CD4-positive, alpha-beta T cell treated with Interferon alpha-2 for 1 hour (primary cell): ENCODE results near the gene EPB41L4A.
A peak's percentile ranks its signal among the peaks of the same experiment; 100 is the strongest.
"Not testable (repeated sequence)": the region's sequence is repeated elsewhere in the genome, so short reads cannot be mapped to it uniquely, and the experiment has no call there.

Source experiments
- DNase-seq, 2 donors: peaks; one replicate each; pipeline ENCODE4 v3.0.0-alpha.2; 2020 to 2022

The EPB41L4A gene, protein sequence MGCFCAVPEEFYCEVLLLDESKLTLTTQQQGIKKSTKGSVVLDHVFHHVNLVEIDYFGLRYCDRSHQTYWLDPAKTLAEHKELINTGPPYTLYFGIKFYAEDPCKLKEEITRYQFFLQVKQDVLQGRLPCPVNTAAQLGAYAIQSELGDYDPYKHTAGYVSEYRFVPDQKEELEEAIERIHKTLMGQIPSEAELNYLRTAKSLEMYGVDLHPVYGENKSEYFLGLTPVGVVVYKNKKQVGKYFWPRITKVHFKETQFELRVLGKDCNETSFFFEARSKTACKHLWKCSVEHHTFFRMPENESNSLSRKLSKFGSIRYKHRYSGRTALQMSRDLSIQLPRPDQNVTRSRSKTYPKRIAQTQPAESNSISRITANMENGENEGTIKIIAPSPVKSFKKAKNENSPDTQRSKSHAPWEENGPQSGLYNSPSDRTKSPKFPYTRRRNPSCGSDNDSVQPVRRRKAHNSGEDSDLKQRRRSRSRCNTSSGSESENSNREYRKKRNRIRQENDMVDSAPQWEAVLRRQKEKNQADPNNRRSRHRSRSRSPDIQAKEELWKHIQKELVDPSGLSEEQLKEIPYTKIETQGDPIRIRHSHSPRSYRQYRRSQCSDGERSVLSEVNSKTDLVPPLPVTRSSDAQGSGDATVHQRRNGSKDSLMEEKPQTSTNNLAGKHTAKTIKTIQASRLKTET

DNA sequence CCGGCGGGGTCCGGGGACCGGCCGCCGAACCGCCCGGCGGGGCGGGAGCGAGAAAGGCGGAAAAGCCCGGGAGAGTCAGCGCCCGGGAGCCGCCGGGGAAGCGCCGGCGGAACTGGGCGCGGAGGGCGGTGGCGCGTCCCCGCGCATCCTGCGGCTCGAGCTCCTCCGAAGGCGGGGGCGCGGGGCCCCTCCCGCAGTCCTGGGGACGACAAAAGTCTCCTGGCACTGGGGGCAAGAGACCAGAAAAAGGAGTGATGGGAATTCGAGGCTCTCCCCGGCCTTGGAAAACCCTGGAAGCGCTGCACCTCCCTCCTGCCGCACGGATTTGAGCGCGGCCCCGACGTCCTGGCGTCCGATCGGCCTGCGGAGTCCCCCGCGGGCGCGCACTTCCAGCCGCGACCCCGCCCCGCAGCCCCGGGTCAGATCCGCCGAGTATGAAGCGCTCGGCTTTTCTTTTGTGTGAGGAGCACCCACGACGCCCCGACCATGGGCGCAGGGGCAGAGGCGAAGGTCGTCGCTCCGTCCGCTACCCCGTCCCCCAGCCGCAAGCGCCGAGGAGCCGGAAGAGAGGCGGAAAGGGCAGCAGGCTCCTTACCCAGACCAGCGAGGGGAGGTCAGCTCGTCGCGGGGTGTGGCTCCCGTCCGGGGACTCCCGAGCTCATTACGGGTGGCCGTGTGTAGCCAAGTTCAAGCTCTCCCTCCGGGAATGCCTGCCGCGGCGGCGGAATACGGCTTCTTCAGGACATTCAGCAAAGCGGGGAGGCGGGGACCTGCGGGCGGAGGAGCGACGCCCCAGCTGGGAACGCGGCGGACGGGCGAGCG is at the start of gene EPB41L4A:
Gene EPB41L4A (minus strand): TSS at position 114 of the 822 bp plus-strand sequence. CDS start 238 bp downstream, outside the sequence.
- DNase-seq: peak in 1 of 2 donors; percentile 6

DNA sequence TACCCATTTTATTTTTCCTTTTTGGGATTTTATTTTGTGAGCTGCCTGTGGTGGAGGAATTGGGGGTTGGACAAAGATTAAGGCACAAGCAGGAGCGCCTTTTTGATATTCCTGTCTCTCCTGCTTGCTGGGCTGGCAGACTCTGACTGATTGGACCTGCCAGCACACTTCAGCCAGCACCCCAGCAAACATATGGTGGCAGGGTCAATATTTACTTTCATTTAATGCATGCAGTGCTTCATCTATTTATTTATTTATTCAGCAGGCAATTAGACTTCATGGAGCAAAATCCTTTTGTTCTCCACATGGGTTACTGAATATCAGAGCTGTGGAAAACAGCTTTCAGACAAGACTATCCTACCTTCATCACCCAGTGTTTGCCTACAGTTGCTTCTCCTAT is 48.4 kb upstream of the EPB41L4A start:
- no peak for DNase-seq

DNA sequence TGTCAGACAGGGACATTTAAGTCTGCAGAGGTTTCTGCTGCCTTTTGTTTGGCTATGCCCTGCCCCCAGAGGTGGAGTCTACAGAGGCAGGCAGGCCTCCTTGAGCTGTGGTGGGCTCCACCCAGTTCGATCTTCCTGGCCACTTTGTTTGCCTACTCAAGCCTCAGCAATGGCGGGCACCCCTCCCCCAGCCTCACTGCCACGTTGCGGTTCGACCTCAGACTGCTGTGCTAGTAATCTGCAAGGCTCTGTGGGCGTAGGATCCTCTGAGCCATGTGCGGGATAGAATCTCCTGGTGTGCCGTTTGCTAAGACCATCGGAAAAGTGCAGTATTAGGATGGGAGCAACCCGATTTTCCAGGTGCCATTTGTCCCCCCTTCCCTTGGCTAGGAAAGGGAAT is 47.2 kb upstream of the EPB41L4A start:
- not testable (repeated sequence) for DNase-seq

DNA sequence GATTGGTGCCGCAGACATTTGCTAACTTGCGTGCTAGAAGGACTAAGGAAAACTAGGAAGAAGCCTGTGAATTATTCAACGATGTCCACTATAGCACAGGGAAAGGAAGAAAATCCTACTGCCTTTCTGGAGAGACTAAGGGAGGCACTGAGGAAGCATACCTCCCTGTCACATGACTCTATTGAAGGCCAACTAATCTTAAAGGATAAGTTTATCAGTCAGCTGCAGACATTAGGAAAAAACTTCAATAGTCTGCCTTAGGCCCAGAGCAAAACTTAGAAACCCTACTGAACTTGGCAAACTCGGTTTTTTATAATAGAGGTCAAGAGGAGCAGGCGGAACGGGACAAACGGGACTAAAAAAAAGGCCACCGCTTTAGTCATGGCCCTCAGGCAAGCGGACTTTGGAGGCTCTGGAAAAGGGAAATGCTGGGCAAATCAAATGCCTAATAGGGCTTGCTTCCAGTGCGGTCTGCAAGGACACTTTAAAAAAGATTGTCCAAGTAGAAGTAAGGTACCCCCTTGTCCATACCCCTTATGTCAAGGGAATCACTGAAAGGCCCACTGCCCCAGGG is 28.2 kb upstream of the EPB41L4A start:
- not testable (repeated sequence) for DNase-seq

DNA sequence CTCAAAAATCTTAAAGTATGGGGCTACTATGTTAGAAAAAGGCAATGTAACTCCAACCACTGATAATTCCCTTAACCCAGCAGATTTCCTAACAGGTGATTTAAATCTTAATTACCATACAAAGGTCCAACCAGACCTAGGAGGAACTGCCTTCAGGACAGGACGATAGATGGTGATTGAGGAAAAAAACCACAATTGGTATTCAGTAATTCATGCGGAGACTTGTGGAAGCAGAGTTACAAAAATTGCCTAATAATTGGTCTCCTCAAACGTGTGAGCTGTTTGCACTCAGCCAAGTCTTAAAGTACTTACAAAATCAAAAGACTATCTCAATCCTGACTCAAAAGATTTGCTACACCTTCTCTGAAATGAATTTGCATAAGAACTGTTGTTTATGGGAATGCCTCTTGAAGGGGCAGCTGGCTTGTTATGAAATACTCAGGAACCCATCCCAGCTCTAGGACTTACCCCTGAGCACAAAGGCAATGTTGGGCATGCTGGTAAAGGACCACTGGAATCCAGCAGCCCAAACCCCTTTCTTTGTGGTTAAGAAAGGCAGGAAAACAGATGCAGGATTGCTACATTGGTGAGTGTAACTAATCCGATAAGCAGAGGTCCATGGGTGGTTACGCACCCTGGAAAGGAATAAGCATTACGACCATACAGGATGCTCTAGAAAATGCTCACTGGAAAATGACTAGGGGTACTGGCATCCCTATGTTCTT is 26.7 kb upstream of the EPB41L4A start:
- no peak for DNase-seq

DNA sequence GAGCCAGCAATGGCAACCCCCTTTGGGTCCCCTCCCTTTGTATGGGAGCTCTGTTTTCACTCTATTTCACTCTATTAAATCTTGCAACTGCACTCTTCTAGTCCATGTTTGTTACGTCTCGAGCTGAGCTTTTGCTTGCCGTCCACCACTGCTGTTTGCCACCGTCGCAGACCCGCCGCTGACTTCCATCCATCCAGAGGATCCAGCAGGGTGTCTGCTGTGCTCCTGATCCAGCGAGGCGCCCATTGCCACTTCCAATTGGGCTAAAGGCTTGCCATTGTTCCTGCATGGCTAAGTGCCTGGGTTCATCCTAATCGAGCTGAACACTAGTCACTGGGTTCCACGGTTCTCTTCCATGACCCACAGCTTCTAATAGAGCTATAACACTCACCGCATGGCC is 24.9 kb upstream of the EPB41L4A start:
- DNase-seq: not testable (repeated sequence)

DNA sequence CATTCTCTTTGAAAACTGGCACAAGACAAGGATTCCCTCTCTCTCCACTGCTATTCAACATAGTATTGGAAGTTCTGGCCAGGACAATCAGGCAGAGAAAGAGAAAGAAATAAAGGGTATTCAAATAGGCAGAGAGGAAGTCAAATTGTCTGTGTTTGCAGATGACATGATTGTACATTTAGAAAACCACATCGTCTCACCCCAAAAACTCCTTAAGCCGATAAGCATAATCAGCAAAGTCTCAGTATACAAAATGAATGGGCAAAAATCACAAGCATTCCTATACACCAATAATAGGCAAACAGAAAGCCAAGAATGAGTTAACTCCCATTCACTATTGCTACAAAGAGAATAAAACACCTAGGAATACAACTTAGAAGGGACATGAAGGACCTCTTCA is 21.0 kb upstream of the EPB41L4A start:
- DNase-seq: no peak

DNA sequence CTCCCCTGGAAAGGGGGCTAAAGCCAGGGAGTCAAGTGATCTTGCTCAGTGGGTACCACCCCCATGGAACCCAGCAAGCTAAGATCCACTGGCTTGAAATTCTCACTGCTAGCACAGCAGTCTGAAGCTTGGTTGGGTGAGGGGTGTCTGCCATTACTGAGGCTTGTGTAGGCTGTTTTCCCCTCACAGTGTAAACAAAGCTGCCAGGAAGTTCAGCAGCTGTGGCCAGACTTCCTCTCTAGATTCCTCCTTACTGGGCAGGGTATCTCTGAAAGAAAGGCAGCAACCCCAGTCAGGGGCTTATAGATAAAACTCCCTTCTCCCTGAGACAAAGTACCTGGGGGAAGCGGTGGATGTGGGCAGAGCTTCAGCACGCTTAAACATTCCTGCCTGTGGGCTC is 17.1 kb upstream of the EPB41L4A start:
- DNase-seq: no peak

DNA sequence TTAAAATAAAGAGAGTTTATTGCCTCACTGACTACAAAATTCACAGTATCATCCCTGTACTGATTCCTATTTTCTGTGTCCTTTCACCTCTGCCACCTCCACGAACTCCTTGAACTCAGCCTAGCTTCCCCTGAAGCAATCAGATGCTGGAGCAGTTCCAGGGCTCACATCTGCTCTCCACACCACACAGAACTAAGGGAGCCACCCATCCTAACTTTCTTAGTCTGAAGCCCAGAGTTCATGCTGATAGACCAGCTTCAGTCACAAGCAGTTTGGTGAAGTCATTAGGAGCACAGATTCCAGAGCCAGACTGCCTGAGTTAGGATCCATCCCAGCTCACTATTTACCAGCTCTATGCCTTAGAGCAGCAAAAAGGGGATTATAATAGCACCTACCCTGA is 15.6 kb upstream of the EPB41L4A start:
- DNase-seq: no peak

DNA sequence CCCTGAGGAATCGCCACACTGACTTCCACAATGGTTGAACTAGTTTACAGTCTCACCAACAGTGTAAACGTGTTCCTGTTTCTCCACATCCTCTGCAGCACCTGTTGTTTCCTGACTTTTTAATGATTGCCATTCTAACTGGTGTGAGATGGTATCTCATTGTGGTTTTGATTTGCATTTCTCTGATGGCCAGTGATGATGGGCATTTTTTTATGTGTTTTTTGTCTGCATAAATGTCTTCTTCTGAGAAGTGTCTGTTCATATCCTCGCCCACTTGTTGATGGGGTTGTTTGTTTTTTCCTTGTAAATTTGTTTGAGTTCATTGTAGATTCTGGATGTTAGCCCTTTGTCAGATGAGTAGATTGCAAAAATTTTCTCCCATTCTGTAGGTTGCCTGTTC is 7.1 kb upstream of the EPB41L4A start:
- not testable (repeated sequence) for DNase-seq

DNA sequence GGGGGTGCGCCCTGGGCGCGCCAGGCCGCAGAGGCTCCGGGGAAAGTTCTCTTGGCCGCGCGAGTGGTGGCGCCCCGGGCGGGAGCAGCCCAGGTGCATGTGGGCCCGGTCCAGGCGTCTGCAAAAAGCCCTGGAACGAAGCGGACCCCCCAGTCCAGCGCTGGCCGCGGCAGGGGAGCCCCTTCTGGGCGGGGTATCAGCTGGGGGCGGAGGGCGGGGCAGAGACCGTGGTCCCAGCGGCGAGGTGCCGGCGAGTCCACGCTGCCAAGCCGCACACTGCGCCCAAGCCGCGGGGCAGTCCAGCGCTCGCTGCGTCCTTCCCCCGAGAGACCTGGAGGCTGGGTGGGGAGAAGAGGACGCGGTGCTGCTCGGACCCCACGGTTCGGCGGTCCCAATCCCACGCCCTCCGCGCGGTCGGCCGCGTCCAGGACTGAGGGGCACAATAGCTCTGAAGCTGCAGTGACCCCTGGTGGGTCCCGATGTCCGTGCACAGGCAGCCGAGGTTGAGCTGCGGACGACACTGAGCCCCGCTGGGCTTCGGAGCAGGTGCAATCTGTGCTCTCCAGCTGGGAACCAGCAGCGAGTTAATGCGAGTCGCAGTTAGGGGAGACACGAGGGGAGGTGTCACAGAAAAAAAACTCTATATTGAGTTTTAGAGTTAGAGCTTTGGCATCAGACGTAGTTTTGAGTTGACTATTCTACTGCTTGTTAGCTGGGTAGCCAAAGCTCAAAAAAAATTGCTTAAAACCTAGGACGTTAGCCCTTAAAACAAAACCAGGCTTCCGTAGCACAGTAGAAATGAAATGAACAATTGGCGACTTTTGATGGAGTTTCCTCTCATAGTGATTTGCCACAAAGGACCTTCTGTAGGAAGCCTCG is 1.1 kb upstream of the EPB41L4A start:
- peak; percentile 40 to 48 for DNase-seq

DNA sequence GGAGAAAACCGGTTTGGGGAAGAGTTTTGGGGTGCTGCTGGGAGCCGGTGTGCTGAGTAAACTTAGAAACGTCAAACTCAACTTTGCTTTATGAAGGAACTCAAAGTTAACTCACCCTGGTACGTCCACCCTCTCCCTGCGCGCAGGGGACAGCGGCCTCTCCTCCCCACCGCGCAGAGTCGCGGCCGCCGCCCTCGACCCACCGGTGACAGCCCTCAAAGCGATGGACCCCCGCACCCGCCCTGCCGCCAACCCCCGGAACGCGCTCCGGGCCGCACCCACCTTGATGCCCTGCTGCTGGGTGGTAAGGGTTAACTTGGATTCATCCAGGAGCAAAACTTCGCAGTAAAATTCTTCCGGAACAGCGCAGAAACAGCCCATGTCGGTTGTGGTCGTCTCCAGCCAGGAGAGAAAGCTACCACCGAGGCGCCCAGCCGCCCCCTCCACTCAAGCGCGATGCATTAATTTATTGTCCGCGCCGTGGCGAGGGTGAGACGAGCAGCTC is 366 bp downstream of the EPB41L4A start:
- peak in 1 of 2 donors; percentile 3 for DNase-seq

DNA sequence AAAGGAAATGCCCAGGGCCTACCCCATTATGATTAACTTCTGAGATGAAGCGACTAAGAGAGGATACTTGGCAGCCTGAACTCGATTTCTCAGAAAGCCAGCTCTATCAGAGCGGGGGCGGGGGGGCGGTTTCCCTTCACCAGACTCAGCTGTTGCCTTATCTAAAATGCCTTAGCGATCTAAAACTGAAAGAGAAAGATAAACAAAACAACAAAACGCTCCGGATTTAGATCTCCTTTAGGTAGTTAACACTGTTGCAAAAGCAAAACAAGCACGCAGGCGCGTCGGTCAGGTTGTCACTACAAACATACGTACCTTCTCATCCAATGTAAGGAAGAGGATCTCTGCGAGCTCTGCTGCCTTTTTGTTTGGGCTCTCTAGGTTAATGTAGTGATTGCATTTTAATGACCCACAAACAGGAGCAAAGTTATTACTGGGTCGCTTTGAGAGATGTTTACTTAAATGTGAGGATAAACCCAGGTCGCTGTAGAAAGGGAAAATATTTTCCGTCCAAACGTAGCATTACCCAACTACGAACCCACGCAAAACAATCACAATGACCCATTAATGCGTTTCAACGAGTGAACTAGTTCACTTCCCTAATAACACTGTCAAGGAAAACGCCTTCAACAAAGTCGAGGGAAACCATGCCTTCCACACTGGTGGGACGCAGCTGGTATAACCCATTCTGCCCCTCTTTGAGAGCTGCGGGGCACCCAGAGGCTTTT is 982 bp downstream of the EPB41L4A start:
- DNase-seq: peak; percentile 33 to 67

DNA sequence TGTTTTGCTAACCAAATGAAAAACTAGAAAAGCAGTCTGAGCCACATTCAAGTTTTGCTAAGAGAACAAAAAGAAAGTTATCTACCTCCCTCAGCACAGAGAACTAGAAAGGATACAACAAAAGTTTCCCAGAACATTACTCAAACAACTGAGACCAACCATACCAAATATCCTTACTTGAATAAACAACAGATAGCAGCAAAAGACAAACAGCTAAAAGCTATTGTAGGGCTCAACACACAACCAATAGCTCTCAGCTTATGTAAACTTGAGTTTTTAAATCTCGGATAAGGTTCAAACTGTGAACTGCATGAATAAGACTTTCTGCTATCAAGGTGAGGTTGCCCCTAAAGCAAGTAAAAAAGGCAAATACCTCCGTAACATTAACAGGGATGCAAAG is 3.5 kb downstream of the EPB41L4A start:
- no peak for DNase-seq

DNA sequence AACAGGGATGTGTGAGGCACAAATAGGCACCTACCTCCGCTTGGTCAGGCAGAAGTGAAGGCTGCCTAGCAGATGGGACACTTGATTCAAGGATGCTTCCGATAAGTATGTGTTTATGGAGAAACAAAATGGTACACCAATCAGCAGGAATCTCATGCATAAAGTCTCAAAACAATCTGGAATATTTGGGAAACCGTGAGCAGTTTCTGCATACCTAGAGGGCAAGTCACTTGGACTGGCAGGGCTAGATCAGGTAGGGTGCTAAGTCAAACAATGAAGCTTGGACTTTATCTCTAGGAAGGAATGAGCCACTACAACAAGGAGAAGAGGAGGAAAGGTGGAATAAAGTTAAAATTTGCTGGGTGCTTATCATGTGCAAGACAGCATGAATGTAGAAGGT is 5.5 kb downstream of the EPB41L4A start:
- no peak for DNase-seq

DNA sequence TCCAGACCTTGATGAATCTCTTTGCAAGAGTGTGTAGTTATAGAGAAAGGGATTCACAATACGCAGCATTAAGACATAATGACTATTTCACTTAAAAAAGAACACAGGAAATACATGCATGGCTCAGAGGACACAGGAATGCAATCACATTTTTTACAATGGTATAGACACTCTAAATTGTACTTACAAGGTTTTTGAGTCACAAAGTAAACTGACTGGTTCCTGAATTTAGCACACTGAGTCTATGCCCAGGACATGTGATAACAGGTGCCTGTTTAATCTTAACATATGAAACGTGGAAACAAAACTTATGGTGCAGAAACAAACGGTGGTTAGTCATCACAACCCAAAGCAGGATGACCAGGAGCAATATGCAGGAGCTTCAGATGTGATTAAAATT is 6.7 kb downstream of the EPB41L4A start:
- no peak for DNase-seq

DNA sequence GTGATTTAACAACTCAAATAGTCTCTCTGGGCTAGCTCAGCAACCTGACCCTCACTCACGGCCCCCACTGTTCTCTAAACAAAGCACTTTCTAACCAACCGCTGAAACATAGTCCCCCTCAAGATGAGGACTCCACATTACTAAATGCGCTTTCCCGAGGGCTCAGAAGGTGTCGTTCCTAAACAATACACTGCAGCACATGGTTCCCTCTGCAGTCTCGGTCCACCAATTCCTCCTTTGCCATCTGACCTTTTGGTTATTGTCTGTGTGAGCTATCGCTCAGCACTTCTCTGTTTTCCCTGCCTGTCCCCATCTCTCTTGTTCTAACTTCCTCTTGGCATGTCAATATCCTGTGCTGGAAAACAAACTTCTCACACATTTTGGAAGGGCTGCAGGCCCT is 7.2 kb downstream of the EPB41L4A start:
- DNase-seq: no peak

DNA sequence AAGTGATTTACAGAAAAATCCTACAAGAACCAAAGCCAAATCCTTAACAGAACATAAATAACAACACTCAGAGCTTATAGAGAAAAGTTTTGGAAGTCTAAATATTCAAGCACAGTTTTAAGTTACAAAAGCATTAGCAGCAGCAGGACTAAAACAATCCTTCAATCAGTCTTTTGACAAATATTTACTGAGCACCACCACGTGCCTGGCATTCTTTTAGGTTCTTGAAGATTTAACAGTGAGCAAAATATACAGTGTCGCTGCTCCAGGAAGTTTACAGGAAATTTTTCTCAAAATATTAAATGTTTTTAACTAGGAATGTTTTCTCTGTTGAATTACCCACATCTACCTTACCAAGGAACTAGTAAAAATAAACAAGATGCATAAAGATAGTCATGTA is 11.4 kb downstream of the EPB41L4A start:
- DNase-seq: no peak

DNA sequence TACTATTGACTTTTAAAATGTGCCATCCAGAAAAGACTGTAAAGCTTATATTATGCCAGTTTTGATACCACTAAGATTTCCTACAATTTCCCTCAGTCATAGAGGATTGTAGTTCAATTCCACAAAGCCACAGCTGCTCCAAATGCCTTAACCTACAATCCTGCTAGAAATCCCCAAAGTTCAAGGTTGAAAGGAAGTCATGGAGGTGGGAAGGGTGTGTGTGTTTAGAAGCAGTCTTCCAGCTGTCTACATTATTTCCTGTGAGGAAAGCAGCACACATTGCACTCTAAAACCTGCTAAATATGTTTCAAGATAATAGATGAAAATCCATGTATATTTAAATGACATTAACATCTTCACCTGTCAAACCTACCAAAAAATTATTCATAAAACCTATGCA is 11.8 kb downstream of the EPB41L4A start:
- no peak for DNase-seq

DNA sequence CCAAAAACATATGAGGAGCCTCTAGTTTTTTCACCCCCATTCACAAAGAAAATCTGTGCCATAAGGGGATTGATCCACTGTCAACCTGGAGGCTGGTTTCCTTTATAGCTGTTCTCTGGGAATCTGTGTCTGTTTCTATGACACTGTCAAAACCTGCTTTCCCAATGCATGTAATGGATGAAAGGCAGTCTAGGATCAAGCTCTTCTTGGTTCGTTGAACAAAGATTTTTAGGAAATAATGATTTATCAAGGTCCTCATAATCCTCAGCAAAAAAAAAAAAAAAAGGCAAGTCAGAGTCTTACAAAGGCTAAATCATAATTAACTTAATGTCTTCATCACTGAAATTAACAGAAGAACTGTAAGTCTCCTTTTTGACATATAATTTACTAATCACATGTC is 16.0 kb downstream of the EPB41L4A start:
- DNase-seq: no peak
